Measurements from ENCODE around the gene DMXL2. TPM values are rescaled to one million over a fixed set of nuclear protein-coding genes. Genes with fewer than 3 reads are reported as not detected.

Gene DMXL2
- total RNA-seq, 3 donors from 2014 or later (not counting 1 experiment from before 2014, with no cell fraction given): 6.4 to 12.4 (median 11.3) TPM

DNA sequence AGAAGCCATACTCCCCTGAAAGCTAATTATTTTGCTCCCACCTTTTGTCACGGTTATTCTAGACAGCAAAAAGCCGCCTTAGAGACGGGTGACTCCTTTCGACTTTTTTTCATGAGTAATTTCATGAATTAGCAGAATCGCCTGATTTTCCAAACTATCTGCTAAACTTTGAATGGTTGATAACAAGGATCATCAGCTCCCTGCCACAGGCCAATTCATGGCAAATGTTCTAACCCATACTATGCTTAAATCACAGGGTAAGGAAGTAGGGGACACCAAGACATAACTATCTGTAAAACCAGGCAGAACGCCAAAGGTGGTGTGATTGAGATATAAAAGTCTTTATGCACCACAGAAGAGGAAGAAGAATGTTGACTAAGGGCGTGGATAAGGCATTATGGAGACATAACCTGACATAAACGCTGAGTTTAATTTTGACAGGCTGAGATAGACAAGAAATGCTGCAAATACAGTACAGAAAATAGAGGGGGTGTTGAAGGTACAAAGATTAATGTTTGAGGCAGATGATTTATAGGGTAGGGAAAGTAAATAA is 891 bp upstream of the DMXL2 start:
- DNase-seq: peak in 1 of 2 donors; percentile 5
- 8% methylated on average over 8 of the region's 8 CpGs for WGBS (ENCODE audit: insufficient coverage)

DNA sequence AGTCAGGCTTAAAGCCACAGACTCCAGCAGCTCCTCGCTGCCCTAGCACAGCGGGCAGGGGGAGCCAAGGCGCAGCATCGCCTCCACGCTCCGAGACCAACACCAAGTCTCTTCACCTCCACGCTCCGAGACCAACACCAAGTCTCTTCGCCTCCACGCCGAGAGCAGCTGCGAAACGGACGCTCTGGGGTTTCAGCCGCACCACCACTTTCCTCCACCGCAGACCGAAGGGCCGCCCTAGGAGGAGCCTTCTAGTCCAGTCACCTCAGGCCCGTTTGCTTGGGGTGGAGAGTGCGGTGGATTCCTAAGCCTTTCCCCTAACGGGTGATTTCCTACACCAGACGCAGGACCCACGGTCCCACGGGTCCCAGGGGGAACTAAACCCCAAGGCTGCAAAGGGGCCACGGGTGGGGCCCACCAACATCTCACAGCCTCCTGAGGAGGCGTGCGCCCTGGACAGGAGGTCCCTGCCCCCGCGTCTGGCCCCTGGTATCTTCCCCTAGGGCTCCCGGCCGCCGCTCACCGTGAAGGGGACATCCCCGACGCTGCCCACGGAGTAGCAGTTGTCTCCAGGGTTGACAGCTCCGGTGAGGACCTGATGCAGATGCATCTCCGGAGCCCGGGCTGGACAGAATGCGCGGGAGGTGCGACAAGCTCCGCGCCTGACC is 501 bp downstream of the DMXL2 start:
- Histone ChIP-seq H3K4me1 (ENCODE audit: control insufficient read depth, insufficient read depth, low read length) (peaks cover 9% of the 10 kb centered on the region), H3K36me3 (ENCODE audit: control insufficient read depth, insufficient read depth, low read length) (no peaks in the 10 kb centered on the region), H3K4me3 (ENCODE audit: low read length) (peak overlapping the region; percentile 58), H3K9me3 (ENCODE audit: control insufficient read depth, insufficient read depth, low read length) (no peaks in the 10 kb centered on the region), H3K27ac (ENCODE audit: low read length) (peak overlapping the region; percentile 34), H3K27me3 (ENCODE audit: control insufficient read depth, insufficient read depth, low read length) (no peaks in the 10 kb centered on the region)
- intact Hi-C loops (cut with micrococcal nuclease): no loop called here
- peaks cover 18 to 33% of the 10 kb centered on the region in 2 donors for H3K27me3 Mint-ChIP-seq (ENCODE audit: low read depth in 2 of 2)
- TF ChIP-seq, protein P1, sequence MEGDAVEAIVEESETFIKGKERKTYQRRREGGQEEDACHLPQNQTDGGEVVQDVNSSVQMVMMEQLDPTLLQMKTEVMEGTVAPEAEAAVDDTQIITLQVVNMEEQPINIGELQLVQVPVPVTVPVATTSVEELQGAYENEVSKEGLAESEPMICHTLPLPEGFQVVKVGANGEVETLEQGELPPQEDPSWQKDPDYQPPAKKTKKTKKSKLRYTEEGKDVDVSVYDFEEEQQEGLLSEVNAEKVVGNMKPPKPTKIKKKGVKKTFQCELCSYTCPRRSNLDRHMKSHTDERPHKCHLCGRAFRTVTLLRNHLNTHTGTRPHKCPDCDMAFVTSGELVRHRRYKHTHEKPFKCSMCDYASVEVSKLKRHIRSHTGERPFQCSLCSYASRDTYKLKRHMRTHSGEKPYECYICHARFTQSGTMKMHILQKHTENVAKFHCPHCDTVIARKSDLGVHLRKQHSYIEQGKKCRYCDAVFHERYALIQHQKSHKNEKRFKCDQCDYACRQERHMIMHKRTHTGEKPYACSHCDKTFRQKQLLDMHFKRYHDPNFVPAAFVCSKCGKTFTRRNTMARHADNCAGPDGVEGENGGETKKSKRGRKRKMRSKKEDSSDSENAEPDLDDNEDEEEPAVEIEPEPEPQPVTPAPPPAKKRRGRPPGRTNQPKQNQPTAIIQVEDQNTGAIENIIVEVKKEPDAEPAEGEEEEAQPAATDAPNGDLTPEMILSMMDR (IDR thresholded peaks at IDR 0.05): no peak
- peak overlapping the region; percentile 85 for H3K4me3 Mint-ChIP-seq
- no peaks in the 10 kb centered on the region for H3K36me3 Mint-ChIP-seq
- no peaks in the 10 kb centered on the region for H3K9me3 Mint-ChIP-seq
- ATAC-seq (peak; percentile 43 to 61 (median 52)), DNase-seq (peak; percentile 23 to 47)
- peaks cover 19 to 21% of the 10 kb centered on the region in 2 donors for H3K4me1 Mint-ChIP-seq
- H3K27ac Mint-ChIP-seq: peak overlapping the region in 1 of 2 donors; percentile 79
- under 1% methylated on average over 41 of the region's 44 CpGs for WGBS (ENCODE audit: insufficient coverage)

More for the DNA sequence above, 891 bp upstream of the DMXL2 start:
- no peaks in the 10 kb centered on the region for H3K9me3 Mint-ChIP-seq
- H3K36me3 Mint-ChIP-seq: no peaks in the 10 kb centered on the region
- H3K27ac ChIP-seq (ENCODE audit: low read length): no peak overlapping the region
- H3K27me3 ChIP-seq (ENCODE audit: control insufficient read depth, insufficient read depth, low read length): no peaks in the 10 kb centered on the region
- no peak overlapping the region for H3K27ac Mint-ChIP-seq
- H3K4me3 ChIP-seq (ENCODE audit: low read length): peak overlapping the region; percentile 58
- H3K36me3 ChIP-seq (ENCODE audit: control insufficient read depth, insufficient read depth, low read length): no peaks in the 10 kb centered on the region
- TF ChIP-seq, protein P1 (IDR thresholded peaks at IDR 0.05): no peak
- peak overlapping the region; percentile 85 for H3K4me3 Mint-ChIP-seq
- peaks cover 24 to 44% of the 10 kb centered on the region in 2 donors for H3K27me3 Mint-ChIP-seq (ENCODE audit: low read depth in 2 of 2)
- intact Hi-C loops (cut with micrococcal nuclease): no loop called here
- no peak for ATAC-seq
- no peaks in the 10 kb centered on the region for H3K9me3 ChIP-seq (ENCODE audit: control insufficient read depth, insufficient read depth, low read length)
- H3K4me1 Mint-ChIP-seq: peaks cover 19 to 21% of the 10 kb centered on the region in 2 donors
- peaks cover 9% of the 10 kb centered on the region for H3K4me1 ChIP-seq (ENCODE audit: control insufficient read depth, insufficient read depth, low read length)

DNA sequence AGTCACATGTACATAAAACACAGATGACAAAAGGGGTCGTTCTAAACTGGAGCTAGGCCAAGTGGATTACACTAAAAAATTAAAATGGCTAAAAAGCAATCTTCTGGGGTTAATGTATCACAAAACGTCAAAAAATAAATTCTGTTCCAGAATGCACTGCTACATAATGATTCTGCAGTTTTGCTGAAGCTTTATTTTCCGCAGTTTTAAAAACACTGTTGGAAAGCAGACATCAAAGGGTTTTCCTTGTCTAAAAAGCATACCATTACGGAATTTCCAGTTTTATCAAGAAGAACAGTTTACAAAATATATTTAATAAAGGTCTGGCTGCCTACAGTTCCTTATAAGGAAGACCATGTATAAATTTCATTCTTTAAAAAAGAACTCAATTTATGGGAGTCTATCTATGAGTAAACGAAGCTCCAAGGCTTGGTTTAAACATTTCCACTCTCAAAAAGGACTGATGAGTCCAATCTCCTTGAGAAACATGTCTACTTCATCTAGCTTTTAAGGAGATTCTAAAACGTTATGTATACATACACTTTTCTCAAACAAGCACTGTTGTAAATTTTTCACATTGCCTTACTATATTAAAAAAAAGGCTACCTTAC is 1.3 kb downstream of the DMXL2 start:
- DNase-seq: no peak
- Histone ChIP-seq H3K4me3 (ENCODE audit: low read length) (peak overlapping the region; percentile 58), H3K27me3 (ENCODE audit: control insufficient read depth, insufficient read depth, low read length) (no peaks in the 10 kb centered on the region), H3K4me1 (ENCODE audit: control insufficient read depth, insufficient read depth, low read length) (peaks cover 9% of the 10 kb centered on the region), H3K9me3 (ENCODE audit: control insufficient read depth, insufficient read depth, low read length) (no peaks in the 10 kb centered on the region), H3K27ac (ENCODE audit: low read length) (no peak overlapping the region), H3K36me3 (ENCODE audit: control insufficient read depth, insufficient read depth, low read length) (no peaks in the 10 kb centered on the region)
- 64% methylated on average over 4 of the region's 6 CpGs for WGBS (ENCODE audit: insufficient coverage)
- no peaks in the 10 kb centered on the region for H3K36me3 Mint-ChIP-seq
- peaks cover 18 to 28% of the 10 kb centered on the region in 2 donors for H3K27me3 Mint-ChIP-seq (ENCODE audit: low read depth in 2 of 2)
- TF ChIP-seq, protein P1 (IDR thresholded peaks at IDR 0.05): no peak
- peak overlapping the region; percentile 85 for H3K4me3 Mint-ChIP-seq
- H3K27ac Mint-ChIP-seq: peak overlapping the region in 1 of 2 donors; percentile 79
- H3K9me3 Mint-ChIP-seq: no peaks in the 10 kb centered on the region
- peaks cover 19 to 21% of the 10 kb centered on the region in 2 donors for H3K4me1 Mint-ChIP-seq
- ATAC-seq: no peak
- intact Hi-C loops (cut with micrococcal nuclease): no loop called here

All from natural killer cell (primary cell).